A673 (cell line): ENCODE data around the gene LAMA5.

Experiments
- CTCF ChIP-seq: fragments of 300-800, 200-600 bp; sonication (generic); conservative IDR thresholded peaks from 2 replicates; pipeline ENCODE4 v1.5.1; 2017; ENCODE audit warnings: low read depth, mild to moderate bottlenecking, antibody characterized with exemption, low read length, moderate library complexity, mixed read lengths
- EZH2 ChIP-seq: fragments of 200-600 bp; sonication (generic); IDR thresholded peaks from 2 replicates; pipeline ENCODE4 v1.6.1; 2017; ENCODE audit warnings: borderline replicate concordance, low read depth, mild to moderate bottlenecking, mixed read lengths, antibody characterized with exemption, low read length; ENCODE audit not compliant: poor library complexity, severe bottlenecking

GRCh38 chr20:62348604-62349003 lies 18.5 kb downstream of the LAMA5 start:
- TF ChIP-seq CTCF (no peak), EZH2 (no peak)
